GM12878 (cell line): ENCODE measurements around the gene CXCL17. TPM values are rescaled to one million over a fixed set of nuclear protein-coding genes. Genes with fewer than 3 reads are reported as not detected.

ENCODE experiments used
- EZH2 ChIP-seq: IDR thresholded peaks from 2 replicates; pipeline ENCODE4 v1.6.1; 2012; ENCODE audit warnings: low read depth, mild to moderate bottlenecking, control low read depth, inconsistent platforms, low read length, borderline replicate concordance; ENCODE audit not compliant: control insufficient read depth
- IRF4 ChIP-seq: IDR thresholded peaks from 2 replicates; pipeline ENCODE4 v1.6.1; 2011; ENCODE audit warnings: low read depth, low read length
- KAT2A ChIP-seq: conservative IDR thresholded peaks from 2 replicates; pipeline ENCODE4 v1.6.1; 2011; ENCODE audit warnings: low read depth, low read length; ENCODE audit not compliant: control insufficient read depth
- MTA3 ChIP-seq: IDR thresholded peaks from 2 replicates; pipeline ENCODE4 v1.6.1; 2012; ENCODE audit warnings: low read length, inconsistent platforms, borderline replicate concordance
- NBN ChIP-seq: fragments of 450-650 bp; IDR thresholded peaks from 2 replicates; pipeline ENCODE4 v1.6.1; 2016
- NR2F1 ChIP-seq: fragments of 450-650 bp; conservative IDR thresholded peaks from 2 replicates; pipeline ENCODE4 v1.6.1; 2017; ENCODE audit warnings: mild to moderate bottlenecking
- POLR2AphosphoS5 ChIP-seq: IDR thresholded peaks from 2 replicates; pipeline ENCODE4 v1.6.1; 2011; ENCODE audit warnings: mild to moderate bottlenecking, low read length, inconsistent platforms
- STAT1 ChIP-seq: fragments of 450-650 bp; conservative IDR thresholded peaks from 2 replicates; pipeline ENCODE4 v1.6.1; 2014; ENCODE audit warnings: antibody characterized with exemption, mild to moderate bottlenecking
- polyA plus RNA-seq, 11 experiments: library from polyadenylated mRNA; depleted of rRNA in 4 of 11; unstranded in 6 of 11; stranded (reverse) in 5 of 11; fragments of >200 nt; fragmentation: Nextera tagmentation in 4 of 11; fragmentation: Illumina TruSeq in 1 of 11; extraction: Ambion mirVana in 4 of 11; extraction: Trizol in 1 of 11; gene quantifications; 1 replicate in 1 of 11; 2 replicates in 10 of 11; pipeline versions ENCODE4 v1.2.1 to v1.2.3, GENCODE V29; 2011 to 2016; ENCODE audit warnings: inconsistent platforms in 2 of 11, missing spikeins in 2 of 11, low read depth in 1 of 11
- total RNA-seq, 4 experiments: library from RNA; depleted of rRNA in 3 of 4; stranded (reverse); fragments of >200 nt in 3 of 4; fragmentation: Illumina TruSeq in 1 of 4; extraction: Trizol in 1 of 4; gene quantifications; 2 replicates each; pipeline versions ENCODE4 v1.2.1 to v1.2.3, GENCODE V29; 2013 to 2021
- TF ChIP-seq, protein P1 (sequence below): fragments of 450-650 bp; conservative IDR thresholded peaks from 2 replicates; pipeline ENCODE4 v1.6.1; 2017; ENCODE audit warnings: mild to moderate bottlenecking, moderate library complexity
- TF ChIP-seq, protein P2 (sequence below): fragments of 450-650 bp; formaldehyde crosslinking; IDR thresholded peaks from 2 replicates; pipeline ENCODE4 v1.4.0; 2022; ENCODE audit warnings: mild to moderate bottlenecking, moderate library complexity
- TF ChIP-seq, protein P3 (sequence below): IDR thresholded peaks from 2 replicates; pipeline ENCODE4 v1.6.1; 2012; ENCODE audit warnings: improper control_type of control experiment, low read depth, low read length; ENCODE audit not compliant: insufficient replicate concordance
- TF ChIP-seq, protein P4 (sequence below): IDR thresholded peaks from 2 replicates; pipeline ENCODE4 v1.6.1; 2011; ENCODE audit warnings: borderline replicate concordance, low read depth, mild to moderate bottlenecking, moderate library complexity, low read length; ENCODE audit not compliant: insufficient read depth, poor library complexity, severe bottlenecking
- TF ChIP-seq, protein P5 (sequence below), 3 experiments: IDR thresholded peaks in 2 of 3; conservative IDR thresholded peaks in 1 of 3; 2 replicates each; pipeline ENCODE4 v1.5.1; 2011; ENCODE audit warnings: low read depth in 3 of 3, low read length in 3 of 3, mild to moderate bottlenecking in 3 of 3, control low read depth in 2 of 3, moderate library complexity in 2 of 3, inconsistent platforms in 1 of 3, mixed read lengths in 1 of 3; ENCODE audit not compliant: control insufficient read depth in 2 of 3, insufficient read depth in 1 of 3; ENCODE audit errors: extremely low read depth in 1 of 3
- TF ChIP-seq, protein P6 (sequence below): IDR thresholded peaks from 2 replicates; pipeline ENCODE4 v1.6.1; 2011; ENCODE audit warnings: mild to moderate bottlenecking, low read depth, low read length, moderate library complexity; ENCODE audit not compliant: insufficient replicate concordance

Gene CXCL17
- total and polyA plus RNA-seq, 10 of the 15 experiments (the other 5 are each of a cell fraction or from before 2014, with no cell fraction given), result 0.13 to 0.24 (median 0.15) TPM; not detected in 7

DNA sequence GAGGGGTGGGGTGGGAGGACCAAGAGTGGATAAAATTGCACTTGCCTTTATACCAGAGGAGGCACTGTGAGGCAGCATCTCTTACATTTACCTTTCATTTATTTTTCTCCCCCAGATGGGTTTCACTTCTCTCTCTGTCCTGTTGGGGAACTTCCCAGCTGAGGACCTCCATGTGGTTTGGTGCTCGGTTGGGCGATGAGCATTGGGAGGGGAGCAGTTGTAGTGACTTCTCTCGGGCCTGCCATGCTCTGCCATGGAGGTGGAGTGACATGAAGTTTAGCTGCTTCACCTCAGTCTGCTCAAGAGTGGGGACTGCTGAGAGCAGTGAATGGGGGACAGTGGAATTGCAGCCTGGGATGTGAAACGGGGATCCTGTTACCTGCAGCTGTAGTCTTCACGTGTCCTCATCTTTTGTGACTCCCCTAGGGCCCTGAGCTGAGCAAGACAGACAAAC, 23.1 kb upstream of the CXCL17 start (continued):
- TF ChIP-seq, protein P1, sequence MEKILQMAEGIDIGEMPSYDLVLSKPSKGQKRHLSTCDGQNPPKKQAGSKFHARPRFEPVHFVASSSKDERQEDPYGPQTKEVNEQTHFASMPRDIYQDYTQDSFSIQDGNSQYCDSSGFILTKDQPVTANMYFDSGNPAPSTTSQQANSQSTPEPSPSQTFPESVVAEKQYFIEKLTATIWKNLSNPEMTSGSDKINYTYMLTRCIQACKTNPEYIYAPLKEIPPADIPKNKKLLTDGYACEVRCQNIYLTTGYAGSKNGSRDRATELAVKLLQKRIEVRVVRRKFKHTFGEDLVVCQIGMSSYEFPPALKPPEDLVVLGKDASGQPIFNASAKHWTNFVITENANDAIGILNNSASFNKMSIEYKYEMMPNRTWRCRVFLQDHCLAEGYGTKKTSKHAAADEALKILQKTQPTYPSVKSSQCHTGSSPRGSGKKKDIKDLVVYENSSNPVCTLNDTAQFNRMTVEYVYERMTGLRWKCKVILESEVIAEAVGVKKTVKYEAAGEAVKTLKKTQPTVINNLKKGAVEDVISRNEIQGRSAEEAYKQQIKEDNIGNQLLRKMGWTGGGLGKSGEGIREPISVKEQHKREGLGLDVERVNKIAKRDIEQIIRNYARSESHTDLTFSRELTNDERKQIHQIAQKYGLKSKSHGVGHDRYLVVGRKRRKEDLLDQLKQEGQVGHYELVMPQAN, result no peak
- TF ChIP-seq EZH2 (no peak), NBN (no peak; the same call in 1 of the 2 replicates), POLR2AphosphoS5 (no peak), IRF4 (peak; percentile 84), NR2F1 (no peak), KAT2A (no peak), STAT1 (no peak), MTA3 (no peak)
- TF ChIP-seq, protein P2, sequence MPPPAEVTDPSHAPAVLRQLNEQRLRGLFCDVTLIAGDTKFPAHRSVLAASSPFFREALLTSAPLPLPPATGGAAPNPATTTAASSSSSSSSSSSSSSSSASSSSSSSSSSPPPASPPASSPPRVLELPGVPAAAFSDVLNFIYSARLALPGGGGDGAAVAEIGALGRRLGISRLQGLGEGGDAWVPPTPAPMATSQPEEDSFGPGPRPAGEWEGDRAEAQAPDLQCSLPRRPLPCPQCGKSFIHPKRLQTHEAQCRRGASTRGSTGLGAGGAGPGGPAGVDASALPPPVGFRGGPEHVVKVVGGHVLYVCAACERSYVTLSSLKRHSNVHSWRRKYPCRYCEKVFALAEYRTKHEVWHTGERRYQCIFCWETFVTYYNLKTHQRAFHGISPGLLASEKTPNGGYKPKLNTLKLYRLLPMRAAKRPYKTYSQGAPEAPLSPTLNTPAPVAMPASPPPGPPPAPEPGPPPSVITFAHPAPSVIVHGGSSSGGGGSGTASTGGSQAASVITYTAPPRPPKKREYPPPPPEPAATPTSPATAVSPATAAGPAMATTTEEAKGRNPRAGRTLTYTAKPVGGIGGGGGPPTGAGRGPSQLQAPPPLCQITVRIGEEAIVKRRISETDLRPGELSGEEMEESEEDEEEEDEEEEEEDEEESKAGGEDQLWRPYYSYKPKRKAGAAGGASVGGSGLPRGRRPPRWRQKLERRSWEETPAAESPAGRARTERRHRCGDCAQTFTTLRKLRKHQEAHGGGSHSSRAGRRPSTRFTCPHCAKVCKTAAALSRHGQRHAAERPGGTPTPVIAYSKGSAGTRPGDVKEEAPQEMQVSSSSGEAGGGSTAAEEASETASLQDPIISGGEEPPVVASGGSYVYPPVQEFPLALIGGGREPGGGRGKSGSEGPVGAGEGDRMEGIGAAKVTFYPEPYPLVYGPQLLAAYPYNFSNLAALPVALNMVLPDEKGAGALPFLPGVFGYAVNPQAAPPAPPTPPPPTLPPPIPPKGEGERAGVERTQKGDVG, result no peak
- TF ChIP-seq, protein P3, sequence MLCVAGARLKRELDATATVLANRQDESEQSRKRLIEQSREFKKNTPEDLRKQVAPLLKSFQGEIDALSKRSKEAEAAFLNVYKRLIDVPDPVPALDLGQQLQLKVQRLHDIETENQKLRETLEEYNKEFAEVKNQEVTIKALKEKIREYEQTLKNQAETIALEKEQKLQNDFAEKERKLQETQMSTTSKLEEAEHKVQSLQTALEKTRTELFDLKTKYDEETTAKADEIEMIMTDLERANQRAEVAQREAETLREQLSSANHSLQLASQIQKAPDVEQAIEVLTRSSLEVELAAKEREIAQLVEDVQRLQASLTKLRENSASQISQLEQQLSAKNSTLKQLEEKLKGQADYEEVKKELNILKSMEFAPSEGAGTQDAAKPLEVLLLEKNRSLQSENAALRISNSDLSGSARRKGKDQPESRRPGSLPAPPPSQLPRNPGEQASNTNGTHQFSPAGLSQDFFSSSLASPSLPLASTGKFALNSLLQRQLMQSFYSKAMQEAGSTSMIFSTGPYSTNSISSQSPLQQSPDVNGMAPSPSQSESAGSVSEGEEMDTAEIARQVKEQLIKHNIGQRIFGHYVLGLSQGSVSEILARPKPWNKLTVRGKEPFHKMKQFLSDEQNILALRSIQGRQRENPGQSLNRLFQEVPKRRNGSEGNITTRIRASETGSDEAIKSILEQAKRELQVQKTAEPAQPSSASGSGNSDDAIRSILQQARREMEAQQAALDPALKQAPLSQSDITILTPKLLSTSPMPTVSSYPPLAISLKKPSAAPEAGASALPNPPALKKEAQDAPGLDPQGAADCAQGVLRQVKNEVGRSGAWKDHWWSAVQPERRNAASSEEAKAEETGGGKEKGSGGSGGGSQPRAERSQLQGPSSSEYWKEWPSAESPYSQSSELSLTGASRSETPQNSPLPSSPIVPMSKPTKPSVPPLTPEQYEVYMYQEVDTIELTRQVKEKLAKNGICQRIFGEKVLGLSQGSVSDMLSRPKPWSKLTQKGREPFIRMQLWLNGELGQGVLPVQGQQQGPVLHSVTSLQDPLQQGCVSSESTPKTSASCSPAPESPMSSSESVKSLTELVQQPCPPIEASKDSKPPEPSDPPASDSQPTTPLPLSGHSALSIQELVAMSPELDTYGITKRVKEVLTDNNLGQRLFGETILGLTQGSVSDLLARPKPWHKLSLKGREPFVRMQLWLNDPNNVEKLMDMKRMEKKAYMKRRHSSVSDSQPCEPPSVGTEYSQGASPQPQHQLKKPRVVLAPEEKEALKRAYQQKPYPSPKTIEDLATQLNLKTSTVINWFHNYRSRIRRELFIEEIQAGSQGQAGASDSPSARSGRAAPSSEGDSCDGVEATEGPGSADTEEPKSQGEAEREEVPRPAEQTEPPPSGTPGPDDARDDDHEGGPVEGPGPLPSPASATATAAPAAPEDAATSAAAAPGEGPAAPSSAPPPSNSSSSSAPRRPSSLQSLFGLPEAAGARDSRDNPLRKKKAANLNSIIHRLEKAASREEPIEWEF, result no peak
- TF ChIP-seq, protein P4, sequence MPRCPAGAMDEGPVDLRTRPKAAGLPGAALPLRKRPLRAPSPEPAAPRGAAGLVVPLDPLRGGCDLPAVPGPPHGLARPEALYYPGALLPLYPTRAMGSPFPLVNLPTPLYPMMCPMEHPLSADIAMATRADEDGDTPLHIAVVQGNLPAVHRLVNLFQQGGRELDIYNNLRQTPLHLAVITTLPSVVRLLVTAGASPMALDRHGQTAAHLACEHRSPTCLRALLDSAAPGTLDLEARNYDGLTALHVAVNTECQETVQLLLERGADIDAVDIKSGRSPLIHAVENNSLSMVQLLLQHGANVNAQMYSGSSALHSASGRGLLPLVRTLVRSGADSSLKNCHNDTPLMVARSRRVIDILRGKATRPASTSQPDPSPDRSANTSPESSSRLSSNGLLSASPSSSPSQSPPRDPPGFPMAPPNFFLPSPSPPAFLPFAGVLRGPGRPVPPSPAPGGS, result peak; percentile 35
- TF ChIP-seq, protein P5, sequence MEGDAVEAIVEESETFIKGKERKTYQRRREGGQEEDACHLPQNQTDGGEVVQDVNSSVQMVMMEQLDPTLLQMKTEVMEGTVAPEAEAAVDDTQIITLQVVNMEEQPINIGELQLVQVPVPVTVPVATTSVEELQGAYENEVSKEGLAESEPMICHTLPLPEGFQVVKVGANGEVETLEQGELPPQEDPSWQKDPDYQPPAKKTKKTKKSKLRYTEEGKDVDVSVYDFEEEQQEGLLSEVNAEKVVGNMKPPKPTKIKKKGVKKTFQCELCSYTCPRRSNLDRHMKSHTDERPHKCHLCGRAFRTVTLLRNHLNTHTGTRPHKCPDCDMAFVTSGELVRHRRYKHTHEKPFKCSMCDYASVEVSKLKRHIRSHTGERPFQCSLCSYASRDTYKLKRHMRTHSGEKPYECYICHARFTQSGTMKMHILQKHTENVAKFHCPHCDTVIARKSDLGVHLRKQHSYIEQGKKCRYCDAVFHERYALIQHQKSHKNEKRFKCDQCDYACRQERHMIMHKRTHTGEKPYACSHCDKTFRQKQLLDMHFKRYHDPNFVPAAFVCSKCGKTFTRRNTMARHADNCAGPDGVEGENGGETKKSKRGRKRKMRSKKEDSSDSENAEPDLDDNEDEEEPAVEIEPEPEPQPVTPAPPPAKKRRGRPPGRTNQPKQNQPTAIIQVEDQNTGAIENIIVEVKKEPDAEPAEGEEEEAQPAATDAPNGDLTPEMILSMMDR (IDR thresholded peaks at IDR 0.05 in 2 of 3, conservative IDR thresholded peaks at IDR 0.05 in 1 of 3; ENCODE audit: control insufficient read depth in 2 of 3, extremely low read depth in 1 of 3, insufficient read depth in 1 of 3, low read depth in 3 of 3, low read length in 3 of 3), result peak; percentile 29 to 58 (median 53); a peak in 5 of 6 replicates
- TF ChIP-seq, protein P6, sequence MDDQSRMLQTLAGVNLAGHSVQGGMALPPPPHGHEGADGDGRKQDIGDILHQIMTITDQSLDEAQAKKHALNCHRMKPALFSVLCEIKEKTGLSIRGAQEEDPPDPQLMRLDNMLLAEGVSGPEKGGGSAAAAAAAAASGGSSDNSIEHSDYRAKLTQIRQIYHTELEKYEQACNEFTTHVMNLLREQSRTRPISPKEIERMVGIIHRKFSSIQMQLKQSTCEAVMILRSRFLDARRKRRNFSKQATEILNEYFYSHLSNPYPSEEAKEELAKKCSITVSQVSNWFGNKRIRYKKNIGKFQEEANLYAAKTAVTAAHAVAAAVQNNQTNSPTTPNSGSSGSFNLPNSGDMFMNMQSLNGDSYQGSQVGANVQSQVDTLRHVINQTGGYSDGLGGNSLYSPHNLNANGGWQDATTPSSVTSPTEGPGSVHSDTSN, result no peak
